ENCODE results near the gene ARRDC3. TPM values are rescaled to one million over a fixed set of nuclear protein-coding genes. Genes with fewer than 3 reads are reported as not detected.
A peak's percentile ranks its signal among the peaks of the same experiment; 100 is the strongest.
"Not testable (repeated sequence)": the region's sequence is repeated elsewhere in the genome, so short reads cannot be mapped to it uniquely, and the experiment has no call there.

ARRDC3 gene
- total RNA-seq, 2 experiments from 2014 or later = 36.5 to 37.1 TPM

GRCh38 chr5:91357012-91357634, 26.0 kb downstream of the ARRDC3 start:
- Mint-ChIP-seq H3K36me3 (ENCODE audit: low read depth) (peaks cover 12% of the 10 kb centered on the region), H3K4me1 (ENCODE audit: low read depth) (peaks cover 14% of the 10 kb centered on the region), H3K9me3 (ENCODE audit: insufficient read depth) (peaks cover 9% of the 10 kb centered on the region), H3K27me3 (ENCODE audit: low read depth) (peaks cover 10% of the 10 kb centered on the region), H3K27ac (no peak overlapping the region), H3K4me3 (no peak overlapping the region)
- CTCF ChIA-PET = no interaction called here
- ATAC-seq (no peak), DNase-seq (no peak)
- POLR2A ChIA-PET = interaction anchor here (1.0 kb wide), 1 partner anchor 26 kb away, joined by 3 read pairs; the partner anchor contains the start of gene ARRDC3

- H3K4me1 Mint-ChIP-seq (ENCODE audit: low read depth); DNase-seq; ATAC-seq; POLR2A ChIA-PET; H3K9me3 Mint-ChIP-seq (ENCODE audit: insufficient read depth); H3K36me3 Mint-ChIP-seq (ENCODE audit: low read depth); CTCF ChIA-PET; H3K4me3 Mint-ChIP-seq; H3K27ac Mint-ChIP-seq; H3K27me3 Mint-ChIP-seq (ENCODE audit: low read depth): not testable (repeated sequence)
Measured at GRCh38 chr5:91354867-91355266, 28.2 kb downstream of the ARRDC3 start.

GRCh38 chr5:91352831-91353695, 30.1 kb downstream of the ARRDC3 start:
- H3K27ac Mint-ChIP-seq = no peak overlapping the region
- no peaks in the 10 kb centered on the region for H3K36me3 Mint-ChIP-seq (ENCODE audit: low read depth)
- ChIA-PET CTCF (interaction anchor here (0.6 to 1.6 kb wide), 2 partner anchors 89 to 133 kb away, joined by 3 to 4 read pairs; no protein-coding TSS in a partner anchor), POLR2A (interaction anchor here (0.9 kb wide), 1 partner anchor 28 kb away, joined by 3 read pairs; no protein-coding TSS in a partner anchor)
- no peak for DNase-seq
- H3K4me1 Mint-ChIP-seq (ENCODE audit: low read depth) = no peaks in the 10 kb centered on the region
- no peak overlapping the region for H3K4me3 Mint-ChIP-seq
- peaks cover 12% of the 10 kb centered on the region for H3K27me3 Mint-ChIP-seq (ENCODE audit: low read depth)
- no peak for ATAC-seq
- H3K9me3 Mint-ChIP-seq (ENCODE audit: insufficient read depth) = no peaks in the 10 kb centered on the region

GRCh38 chr5:91345461-91345860, 37.7 kb downstream of the ARRDC3 start:
- peaks cover 2% of the 10 kb centered on the region for H3K27me3 Mint-ChIP-seq (ENCODE audit: low read depth)
- H3K27ac Mint-ChIP-seq = no peak overlapping the region
- ChIA-PET POLR2A (no interaction called here), CTCF (no interaction called here)
- no peaks in the 10 kb centered on the region for H3K36me3 Mint-ChIP-seq (ENCODE audit: low read depth)
- H3K4me3 Mint-ChIP-seq = no peak overlapping the region
- DNase-seq = no peak
- no peak for ATAC-seq
- H3K9me3 Mint-ChIP-seq (ENCODE audit: insufficient read depth) = no peaks in the 10 kb centered on the region
- no peaks in the 10 kb centered on the region for H3K4me1 Mint-ChIP-seq (ENCODE audit: low read depth)

- H3K27me3 Mint-ChIP-seq (ENCODE audit: low read depth); ATAC-seq; H3K4me1 Mint-ChIP-seq (ENCODE audit: low read depth); POLR2A ChIA-PET; H3K36me3 Mint-ChIP-seq (ENCODE audit: low read depth); H3K4me3 Mint-ChIP-seq; CTCF ChIA-PET; H3K27ac Mint-ChIP-seq; H3K9me3 Mint-ChIP-seq (ENCODE audit: insufficient read depth); DNase-seq: not testable (repeated sequence)
Measured at GRCh38 chr5:91344661-91345200, 38.4 kb downstream of the ARRDC3 start.

GRCh38 chr5:91343916-91344315, 39.2 kb downstream of the ARRDC3 start:
- Mint-ChIP-seq H3K36me3 (ENCODE audit: low read depth) (no peaks in the 10 kb centered on the region), H3K27me3 (ENCODE audit: low read depth) (peaks cover 2% of the 10 kb centered on the region), H3K4me3 (no peak overlapping the region), H3K27ac (no peak overlapping the region), H3K4me1 (ENCODE audit: low read depth) (no peaks in the 10 kb centered on the region), H3K9me3 (ENCODE audit: insufficient read depth) (no peaks in the 10 kb centered on the region)
- ATAC-seq (no peak), DNase-seq (no peak)
- ChIA-PET CTCF (no interaction called here), POLR2A (no interaction called here)

- H3K4me1 Mint-ChIP-seq (ENCODE audit: low read depth); H3K36me3 Mint-ChIP-seq (ENCODE audit: low read depth); H3K27ac Mint-ChIP-seq; H3K4me3 Mint-ChIP-seq; H3K27me3 Mint-ChIP-seq (ENCODE audit: low read depth); H3K9me3 Mint-ChIP-seq (ENCODE audit: insufficient read depth); POLR2A ChIA-PET; ATAC-seq; DNase-seq; CTCF ChIA-PET: not testable (repeated sequence)
Measured at GRCh38 chr5:91342931-91343330, 40.2 kb downstream of the ARRDC3 start.

GRCh38 chr5:91341154-91341553, 42.0 kb downstream of the ARRDC3 start:
- CTCF ChIA-PET = no interaction called here
- no peaks in the 10 kb centered on the region for H3K4me1 Mint-ChIP-seq (ENCODE audit: low read depth)
- DNase-seq = no peak
- no peak overlapping the region for H3K4me3 Mint-ChIP-seq
- H3K9me3 Mint-ChIP-seq (ENCODE audit: insufficient read depth) = no peaks in the 10 kb centered on the region
- no peaks in the 10 kb centered on the region for H3K27me3 Mint-ChIP-seq (ENCODE audit: low read depth)
- H3K27ac Mint-ChIP-seq = no peak overlapping the region
- no peak for ATAC-seq
- H3K36me3 Mint-ChIP-seq (ENCODE audit: low read depth) = no peaks in the 10 kb centered on the region
- POLR2A ChIA-PET = interaction anchor here (1.0 kb wide), 1 partner anchor 39 kb away, joined by 4 read pairs; no protein-coding TSS in a partner anchor

GRCh38 chr5:91340532-91340931, 42.6 kb downstream of the ARRDC3 start:
- no peak for ATAC-seq
- ChIA-PET CTCF (no interaction called here), POLR2A (interaction anchor here (1.0 kb wide), 1 partner anchor 39 kb away, joined by 4 read pairs; no protein-coding TSS in a partner anchor)
- no peaks in the 10 kb centered on the region for H3K9me3 Mint-ChIP-seq (ENCODE audit: insufficient read depth)
- no peak overlapping the region for H3K4me3 Mint-ChIP-seq
- DNase-seq = no peak
- H3K27me3 Mint-ChIP-seq (ENCODE audit: low read depth) = no peaks in the 10 kb centered on the region
- no peaks in the 10 kb centered on the region for H3K4me1 Mint-ChIP-seq (ENCODE audit: low read depth)
- no peaks in the 10 kb centered on the region for H3K36me3 Mint-ChIP-seq (ENCODE audit: low read depth)
- H3K27ac Mint-ChIP-seq = no peak overlapping the region

- no peaks in the 10 kb centered on the region for H3K36me3 Mint-ChIP-seq (ENCODE audit: low read depth)
- CTCF ChIA-PET = no interaction called here
- DNase-seq = no peak
Measured at GRCh38 chr5:91339063-91339705, 43.9 kb downstream of the ARRDC3 start.

GRCh38 chr5:91332267-91333045, 50.7 kb downstream of the ARRDC3 start:
- Mint-ChIP-seq H3K27ac (peak overlapping the region; percentile 19), H3K36me3 (ENCODE audit: low read depth) (no peaks in the 10 kb centered on the region), H3K4me3 (no peak overlapping the region), H3K9me3 (ENCODE audit: insufficient read depth) (no peaks in the 10 kb centered on the region), H3K4me1 (ENCODE audit: low read depth) (peaks cover 30% of the 10 kb centered on the region), H3K27me3 (ENCODE audit: low read depth) (no peaks in the 10 kb centered on the region)
- ChIA-PET CTCF (interaction anchor here (0.7 to 1.2 kb wide), 2 partner anchors 53 to 54 kb away, joined by 3 to 4 read pairs; no protein-coding TSS in a partner anchor), POLR2A (interaction anchor here (1.0 to 1.9 kb wide), 3 partner anchors 19 to 51 kb away, joined by 3 to 12 read pairs (median 4); partner anchors contain the start of gene ARRDC3)
- ATAC-seq = peak; percentile 69
- DNase-seq = peak; percentile 44

More at GRCh38 chr5:91339063-91339705, 43.9 kb downstream of the ARRDC3 start:
- Mint-ChIP-seq H3K27ac (no peak overlapping the region), H3K27me3 (ENCODE audit: low read depth) (no peaks in the 10 kb centered on the region), H3K9me3 (ENCODE audit: insufficient read depth) (no peaks in the 10 kb centered on the region), H3K4me1 (ENCODE audit: low read depth) (no peaks in the 10 kb centered on the region), H3K4me3 (no peak overlapping the region)
- ATAC-seq = no peak
- POLR2A ChIA-PET = no interaction called here
